ENCODE measurements around the gene NOS1AP.

The NOS1AP gene

GRCh38 chr1:162383091-162383490 is 313.6 kb downstream of the NOS1AP start:
- TF ChIP-seq, protein P1, sequence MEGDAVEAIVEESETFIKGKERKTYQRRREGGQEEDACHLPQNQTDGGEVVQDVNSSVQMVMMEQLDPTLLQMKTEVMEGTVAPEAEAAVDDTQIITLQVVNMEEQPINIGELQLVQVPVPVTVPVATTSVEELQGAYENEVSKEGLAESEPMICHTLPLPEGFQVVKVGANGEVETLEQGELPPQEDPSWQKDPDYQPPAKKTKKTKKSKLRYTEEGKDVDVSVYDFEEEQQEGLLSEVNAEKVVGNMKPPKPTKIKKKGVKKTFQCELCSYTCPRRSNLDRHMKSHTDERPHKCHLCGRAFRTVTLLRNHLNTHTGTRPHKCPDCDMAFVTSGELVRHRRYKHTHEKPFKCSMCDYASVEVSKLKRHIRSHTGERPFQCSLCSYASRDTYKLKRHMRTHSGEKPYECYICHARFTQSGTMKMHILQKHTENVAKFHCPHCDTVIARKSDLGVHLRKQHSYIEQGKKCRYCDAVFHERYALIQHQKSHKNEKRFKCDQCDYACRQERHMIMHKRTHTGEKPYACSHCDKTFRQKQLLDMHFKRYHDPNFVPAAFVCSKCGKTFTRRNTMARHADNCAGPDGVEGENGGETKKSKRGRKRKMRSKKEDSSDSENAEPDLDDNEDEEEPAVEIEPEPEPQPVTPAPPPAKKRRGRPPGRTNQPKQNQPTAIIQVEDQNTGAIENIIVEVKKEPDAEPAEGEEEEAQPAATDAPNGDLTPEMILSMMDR (conservative IDR thresholded peaks at IDR 0.05; ENCODE audit: low read depth, low read length): no peak
- no peak for DNase-seq (ENCODE audit: low read depth)
- H3K4me3 ChIP-seq (ENCODE audit: low read depth, low read length): no peak overlapping the region

DNA sequence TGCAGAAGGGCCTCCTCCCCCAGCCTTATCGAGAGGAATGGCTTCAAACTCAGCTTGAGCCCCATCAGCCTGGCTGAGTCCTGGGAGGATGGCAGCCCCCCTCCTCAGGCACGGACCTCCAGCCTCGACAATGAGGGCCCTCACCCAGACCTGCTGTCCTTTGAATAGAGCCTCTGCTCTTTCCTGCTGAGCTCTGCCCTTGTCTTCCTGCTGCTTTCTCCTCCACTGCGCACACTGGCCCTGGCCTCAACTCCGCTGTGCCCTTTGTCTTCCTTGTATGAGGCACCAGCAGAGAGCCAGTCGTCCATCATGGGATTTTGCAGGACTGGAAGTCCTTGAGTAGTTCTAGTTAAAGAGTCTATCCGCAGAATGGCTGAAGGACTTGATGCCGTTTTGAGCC is 314.0 kb downstream of the NOS1AP start:
- no peak overlapping the region for H3K4me3 ChIP-seq (ENCODE audit: low read depth, low read length)
- no peak for DNase-seq (ENCODE audit: low read depth)
- TF ChIP-seq, protein P1 (conservative IDR thresholded peaks at IDR 0.05; ENCODE audit: low read depth, low read length): no peak

- no peak overlapping the region for H3K4me3 ChIP-seq (ENCODE audit: low read depth, low read length)
- DNase-seq (ENCODE audit: low read depth): no peak
Observed at GRCh38 chr1:162384116-162384515, 314.6 kb downstream of the NOS1AP start.

DNA sequence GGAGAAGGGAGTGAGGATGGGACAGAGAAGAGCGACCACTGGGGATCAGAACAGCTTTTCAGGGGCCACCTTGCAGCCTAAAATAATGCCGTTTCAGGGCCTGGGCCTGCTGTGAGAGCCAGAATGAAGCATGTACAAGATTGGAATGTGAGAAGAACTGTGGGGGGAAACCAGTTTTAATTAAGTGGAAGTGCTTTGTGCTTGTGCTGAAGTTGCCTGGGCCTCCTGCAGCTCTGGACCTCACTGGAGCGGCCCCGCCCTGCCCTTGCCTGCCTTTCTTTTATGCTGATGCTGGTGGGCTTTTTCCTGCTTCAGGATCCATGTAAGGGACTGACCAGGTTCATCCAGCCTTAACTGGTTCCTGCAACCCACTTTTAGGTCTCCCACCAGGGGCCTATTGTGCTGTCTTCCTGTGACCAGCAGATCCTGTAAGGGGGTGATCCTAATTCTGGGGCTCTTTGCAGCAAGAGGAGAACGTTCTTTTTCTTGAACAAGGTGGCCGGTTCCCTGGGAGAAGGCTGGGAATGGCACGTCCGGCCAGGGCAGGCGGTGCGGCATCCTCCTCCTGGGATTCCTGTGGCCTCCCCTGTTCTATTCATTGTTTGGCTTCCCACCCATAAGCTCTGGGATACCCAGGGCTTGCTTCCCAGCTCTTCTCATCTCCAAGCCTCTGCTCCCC is 315.2 kb downstream of the NOS1AP start:
- TF ChIP-seq, protein P1 (conservative IDR thresholded peaks at IDR 0.05; ENCODE audit: low read depth, low read length): no peak
- DNase-seq (ENCODE audit: low read depth): no peak
- no peak overlapping the region for H3K4me3 ChIP-seq (ENCODE audit: low read depth, low read length)

More at GRCh38 chr1:162384116-162384515, 314.6 kb downstream of the NOS1AP start:
- TF ChIP-seq, protein P1 (conservative IDR thresholded peaks at IDR 0.05; ENCODE audit: low read depth, low read length): no peak

DNA sequence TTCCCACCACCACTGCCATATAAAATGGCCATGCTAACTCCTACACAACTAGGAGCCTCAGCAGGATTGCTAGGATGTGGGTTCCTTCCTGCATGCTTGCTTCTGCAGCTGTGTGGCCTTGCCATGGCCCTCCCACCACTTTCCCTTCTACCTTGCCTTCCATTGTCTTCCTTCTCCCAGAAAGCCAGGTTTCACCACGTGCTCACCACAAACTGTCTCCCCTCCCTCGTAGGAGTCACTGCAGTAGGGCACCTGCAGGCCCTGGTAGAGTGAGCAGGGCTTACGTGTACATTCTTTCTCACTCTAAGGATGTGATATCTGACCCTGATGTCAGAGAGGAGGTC is 315.8 kb downstream of the NOS1AP start:
- TF ChIP-seq, protein P1 (conservative IDR thresholded peaks at IDR 0.05; ENCODE audit: low read depth, low read length): no peak
- no peak overlapping the region for H3K4me3 ChIP-seq (ENCODE audit: low read depth, low read length)
- no peak for DNase-seq (ENCODE audit: low read depth)

DNA sequence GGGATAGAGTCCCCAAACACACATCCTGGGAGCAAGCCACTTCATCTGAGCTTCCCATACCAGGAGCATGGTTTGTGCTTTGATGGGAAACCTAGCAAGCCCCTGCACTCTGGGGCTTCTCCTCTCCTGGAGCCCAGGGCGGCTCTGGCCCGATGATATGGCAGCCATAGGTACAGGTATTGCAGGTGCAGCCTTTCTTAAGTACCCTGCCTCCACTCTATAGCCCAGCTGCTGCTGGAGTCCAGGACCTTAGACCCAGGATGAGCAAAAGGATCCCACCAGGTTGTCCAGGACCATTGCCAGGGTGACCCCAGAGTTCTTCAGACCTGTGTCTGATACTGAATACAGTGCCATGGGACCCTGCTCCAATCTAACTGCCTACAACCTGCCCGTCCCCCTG is 316.2 kb downstream of the NOS1AP start:
- DNase-seq (ENCODE audit: low read depth): no peak
- TF ChIP-seq, protein P1 (conservative IDR thresholded peaks at IDR 0.05; ENCODE audit: low read depth, low read length): no peak
- H3K4me3 ChIP-seq (ENCODE audit: low read depth, low read length): no peak overlapping the region

Measured in choroid plexus epithelial cell (primary cell).